Endometrium (tissue), 2 donors: ENCODE measurements around the gene TMEM143.
"Not testable (repeated sequence)": the region's sequence is repeated elsewhere in the genome, so short reads cannot be mapped to it uniquely, and the experiment has no call there.

Experiments
- FAIRE-seq: peaks from 2 replicates; lab custom pipeline; 2012; peaks lifted over from hg19 to GRCh38; lab: Jason Lieb, UNC
- donor health status: control.
- donor health status: control.

The TMEM143 gene

DNA sequence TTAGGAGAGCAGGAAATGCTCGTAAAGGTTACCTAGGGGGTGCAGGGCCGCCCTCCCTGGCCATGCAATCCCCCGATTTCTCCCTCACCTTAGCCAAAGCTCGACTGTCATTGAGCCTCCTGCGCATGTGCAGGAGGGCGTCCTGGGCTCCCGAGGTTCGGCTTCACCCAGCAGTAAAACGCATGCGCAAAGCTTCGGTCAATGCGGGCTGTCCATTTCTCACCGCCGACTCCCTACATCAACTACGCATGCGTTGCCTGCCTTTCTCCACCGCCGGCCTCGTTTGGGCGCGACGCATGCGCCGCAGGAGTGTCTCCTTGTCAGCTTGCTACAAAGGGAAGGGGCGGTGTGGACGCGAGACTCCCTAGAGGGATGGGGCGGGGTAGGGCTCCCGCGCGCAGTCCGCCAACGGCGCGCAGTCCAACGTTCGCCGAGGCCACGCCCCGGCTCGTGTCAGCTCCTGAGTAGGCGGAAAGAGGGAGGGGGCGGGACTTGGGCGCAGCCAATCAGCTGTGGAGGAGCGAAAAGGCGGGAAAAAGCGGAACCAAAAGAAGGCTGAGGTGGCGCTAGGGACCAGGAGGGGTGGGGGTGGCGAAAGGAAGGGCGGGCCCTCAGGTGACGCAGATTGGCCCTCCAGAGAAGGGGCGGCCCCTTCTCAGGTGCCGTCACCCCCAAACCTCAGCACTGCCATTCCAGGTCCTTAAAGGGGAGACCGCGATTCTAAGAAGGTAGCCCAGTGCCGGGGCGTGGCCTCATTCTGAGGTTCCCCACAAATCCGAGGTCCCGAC, at the start of gene TMEM143, which contains the start of gene SYNGR4:
Gene TMEM143 (minus strand): TSS at position 131 of the 788 bp plus-strand sequence. CDS start 20 bp downstream, at position 111.
Gene SYNGR4 (plus strand): TSS at position 558 of the 788 bp plus-strand sequence. CDS start 1,476 bp downstream, outside the sequence.
- peak; percentile 93 for FAIRE-seq

DNA sequence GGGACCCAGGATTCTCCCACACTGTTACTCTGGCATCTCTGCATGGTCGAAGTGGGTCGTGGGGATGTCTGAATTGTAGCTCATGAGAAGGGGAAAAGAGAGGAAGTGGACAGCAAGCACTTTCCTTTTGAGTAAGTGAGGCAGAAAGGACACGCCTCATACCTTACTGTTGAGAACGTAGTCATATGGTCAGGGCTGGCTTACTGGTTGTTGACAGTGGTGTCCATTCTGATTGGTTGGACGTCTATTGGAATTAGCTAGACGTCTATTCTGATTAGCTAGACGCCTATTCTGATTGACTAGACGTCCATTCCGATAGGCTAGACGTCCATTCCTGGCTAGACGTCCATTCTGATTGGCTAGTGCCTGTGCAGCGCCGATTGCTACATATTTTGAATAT, 42.1 kb upstream of the TMEM143 start:
- no peak for FAIRE-seq

DNA sequence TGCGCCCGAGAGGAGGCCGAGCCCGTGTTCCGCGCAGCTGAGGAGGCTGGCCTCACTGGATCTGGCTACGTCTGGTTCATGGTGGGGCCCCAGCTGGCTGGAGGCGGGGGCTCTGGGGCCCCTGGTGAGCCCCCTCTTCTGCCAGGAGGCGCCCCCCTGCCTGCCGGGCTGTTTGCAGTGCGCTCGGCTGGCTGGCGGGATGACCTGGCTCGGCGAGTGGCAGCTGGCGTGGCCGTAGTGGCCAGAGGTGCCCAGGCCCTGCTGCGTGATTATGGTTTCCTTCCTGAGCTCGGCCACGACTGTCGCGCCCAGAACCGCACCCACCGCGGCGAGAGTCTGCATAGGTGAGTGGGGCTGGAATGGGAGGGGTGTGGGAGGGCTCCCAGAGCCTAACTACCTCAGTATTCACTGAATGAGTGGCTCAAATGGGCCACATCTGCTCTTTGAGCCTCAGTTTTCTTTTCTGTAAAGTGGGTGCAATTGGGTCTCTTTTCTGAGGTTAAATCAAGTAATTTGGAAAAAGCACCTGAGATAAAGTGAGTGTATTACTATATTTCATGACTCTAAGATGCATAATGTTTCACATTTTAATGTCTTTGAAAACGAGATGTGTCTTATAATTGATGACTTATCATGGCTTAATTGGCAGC, 41.4 kb upstream of the TMEM143 start:
- no peak for FAIRE-seq

DNA sequence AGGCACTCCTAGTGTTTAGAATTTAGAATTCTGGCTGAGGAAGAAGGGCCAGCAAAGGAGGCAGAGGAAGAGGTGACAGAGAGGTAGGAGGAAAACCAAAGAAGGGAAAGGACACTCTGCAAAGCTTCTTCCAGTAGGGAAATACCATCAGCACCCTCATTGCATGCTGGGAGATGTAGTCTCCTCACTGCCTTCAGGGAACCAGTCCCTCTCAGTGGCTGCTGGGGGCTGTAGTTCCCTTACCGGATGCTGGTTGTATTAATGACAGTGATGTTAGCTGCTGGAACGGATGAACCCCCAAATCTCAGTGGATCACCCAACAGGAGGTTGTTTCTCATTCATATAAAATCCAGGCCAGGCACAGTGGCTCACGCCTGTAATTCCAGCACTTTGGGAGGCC, 39.9 kb upstream of the TMEM143 start:
- no peak for FAIRE-seq

DNA sequence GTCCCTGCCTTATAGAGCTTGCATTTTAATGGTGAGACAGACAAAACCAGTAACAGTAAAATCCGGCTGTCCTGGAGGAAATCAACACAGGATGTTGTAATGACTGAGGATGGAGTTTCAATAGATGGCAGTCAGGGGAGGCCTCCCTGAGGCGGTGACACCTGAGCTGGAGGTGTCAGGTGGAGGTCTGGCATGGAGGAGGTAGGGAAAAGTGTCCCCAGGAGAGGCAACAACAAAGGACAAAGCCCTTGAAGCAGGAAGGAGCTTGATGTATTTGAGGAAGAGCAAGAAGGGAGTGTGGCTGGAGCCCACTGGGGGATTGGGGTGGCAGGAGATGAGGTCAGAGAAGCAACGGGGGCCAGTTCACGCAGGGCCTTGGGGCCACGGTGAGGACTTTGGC, 37.5 kb upstream of the TMEM143 start:
- FAIRE-seq, result no peak

DNA sequence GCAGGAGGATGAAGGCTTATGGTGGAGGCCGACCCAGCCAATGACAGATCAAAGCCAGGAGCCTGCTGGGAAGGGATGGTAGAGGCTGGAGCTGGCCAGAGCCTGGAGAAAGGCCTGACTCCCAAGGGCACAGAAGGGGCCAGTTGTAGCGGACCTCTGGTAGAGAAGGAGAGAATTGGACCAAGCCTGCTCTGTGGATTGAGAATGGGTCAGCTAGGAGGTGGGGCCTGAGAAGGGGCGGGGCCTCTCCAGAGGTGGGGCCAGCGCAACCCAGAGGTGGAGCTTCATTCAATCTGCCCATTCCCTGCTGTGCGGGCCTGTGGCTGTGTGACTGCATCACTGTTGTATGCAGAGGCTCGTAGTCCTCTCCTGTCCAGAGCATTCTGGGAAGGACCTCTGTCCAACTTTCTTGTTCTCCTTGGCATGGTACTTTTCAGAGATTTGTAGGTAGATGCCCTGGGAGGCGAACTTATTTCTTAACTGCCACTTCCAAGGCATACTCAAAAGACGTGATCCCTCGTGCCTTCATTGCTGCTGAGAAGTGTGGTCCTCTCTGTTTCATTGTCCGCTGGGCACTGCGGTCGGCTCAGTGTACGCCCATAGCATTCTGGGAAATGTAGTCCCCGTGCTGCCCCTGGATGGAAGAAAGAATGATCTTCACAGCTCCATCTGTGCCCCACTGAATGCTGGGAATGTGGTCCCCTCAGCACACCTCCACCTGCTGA, 36.4 kb upstream of the TMEM143 start:
- no peak for FAIRE-seq

DNA sequence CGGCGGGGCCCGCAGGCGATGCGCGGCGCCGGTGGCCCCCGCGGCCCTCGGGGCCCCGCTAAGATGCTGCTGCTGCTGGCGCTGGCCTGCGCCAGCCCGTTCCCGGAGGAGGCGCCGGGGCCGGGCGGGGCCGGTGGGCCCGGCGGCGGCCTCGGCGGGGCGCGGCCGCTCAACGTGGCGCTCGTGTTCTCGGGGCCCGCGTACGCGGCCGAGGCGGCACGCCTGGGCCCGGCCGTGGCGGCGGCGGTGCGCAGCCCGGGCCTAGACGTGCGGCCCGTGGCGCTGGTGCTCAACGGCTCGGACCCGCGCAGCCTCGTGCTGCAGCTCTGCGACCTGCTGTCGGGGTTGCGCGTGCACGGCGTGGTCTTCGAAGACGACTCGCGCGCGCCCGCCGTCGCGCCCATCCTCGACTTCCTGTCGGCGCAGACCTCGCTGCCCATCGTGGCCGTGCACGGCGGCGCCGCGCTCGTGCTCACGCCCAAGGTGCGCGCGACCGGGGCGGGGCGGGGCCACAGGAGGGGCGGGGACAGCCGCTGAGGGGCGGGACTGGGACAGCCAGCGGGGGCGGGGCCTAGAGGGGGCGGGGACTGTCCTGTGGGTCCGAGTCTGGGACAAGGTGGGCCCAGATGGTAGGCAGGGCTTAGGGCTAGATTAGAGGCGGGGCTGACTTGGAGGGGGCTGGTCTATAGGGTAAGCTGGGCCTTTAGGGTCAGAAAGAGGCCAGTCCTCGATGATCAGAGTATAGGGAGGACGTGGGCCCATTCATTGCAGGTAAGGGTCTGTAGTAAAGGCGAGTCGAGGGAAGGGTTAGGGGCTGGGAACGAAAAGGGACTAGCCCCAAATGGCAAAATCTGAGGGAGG, 34.9 kb upstream of the TMEM143 start:
- no peak for FAIRE-seq

DNA sequence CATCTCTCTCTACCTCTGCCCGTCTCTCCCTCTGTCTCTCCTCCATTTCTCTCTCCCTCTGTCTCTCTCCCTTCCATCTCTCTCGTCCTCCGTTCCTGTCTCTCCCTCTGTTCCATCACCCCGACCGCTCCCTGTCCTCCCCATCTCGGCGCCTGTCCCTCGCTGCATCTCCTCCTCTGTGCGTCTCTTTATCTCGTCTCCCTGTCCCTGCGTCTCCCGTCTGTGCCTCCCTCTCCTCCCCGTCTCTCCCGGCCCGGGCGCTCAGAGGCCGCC, 34.3 kb upstream of the TMEM143 start:
- no peak for FAIRE-seq

DNA sequence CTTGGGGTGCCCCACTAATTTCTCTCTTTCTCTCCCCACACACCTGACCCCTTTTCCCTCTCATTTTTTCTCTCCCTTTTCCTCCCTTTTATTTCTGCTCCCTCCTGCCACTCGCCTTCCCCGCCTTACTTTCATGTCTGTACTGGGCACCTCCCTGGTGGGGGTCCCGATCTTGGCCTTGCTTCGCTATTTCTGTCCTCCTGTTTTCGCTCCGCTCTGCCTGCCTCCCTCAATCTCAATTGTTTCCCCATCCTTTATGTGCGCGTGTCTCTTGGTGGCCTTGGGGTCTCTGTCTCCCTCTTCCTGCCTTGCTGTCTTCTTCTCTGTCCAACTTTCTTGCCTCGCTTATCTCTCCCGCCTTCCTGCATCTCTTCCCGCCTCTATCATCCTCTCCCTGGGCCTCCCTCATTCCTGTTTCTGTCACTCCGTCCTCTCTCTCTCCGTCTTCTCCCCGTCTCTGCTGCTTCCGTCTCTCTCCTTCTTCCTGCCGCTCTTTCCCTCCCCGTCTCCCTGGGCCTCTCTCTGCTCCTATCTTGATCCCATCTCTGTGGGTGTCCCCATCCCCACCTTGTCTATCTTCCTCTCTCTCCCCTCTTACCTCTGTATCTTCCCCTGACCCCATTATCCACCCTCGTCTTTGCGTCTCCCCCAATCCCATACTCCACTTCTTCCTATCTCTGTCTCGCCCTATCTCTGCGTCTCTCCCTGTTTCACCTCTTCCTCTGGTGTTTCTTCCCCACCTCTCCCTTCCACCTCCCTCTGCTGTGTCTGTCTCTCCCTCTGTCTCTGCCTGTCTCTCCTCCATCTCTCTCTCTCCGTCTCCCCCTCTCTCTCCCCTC, 33.7 kb upstream of the TMEM143 start:
- no peak for FAIRE-seq

DNA sequence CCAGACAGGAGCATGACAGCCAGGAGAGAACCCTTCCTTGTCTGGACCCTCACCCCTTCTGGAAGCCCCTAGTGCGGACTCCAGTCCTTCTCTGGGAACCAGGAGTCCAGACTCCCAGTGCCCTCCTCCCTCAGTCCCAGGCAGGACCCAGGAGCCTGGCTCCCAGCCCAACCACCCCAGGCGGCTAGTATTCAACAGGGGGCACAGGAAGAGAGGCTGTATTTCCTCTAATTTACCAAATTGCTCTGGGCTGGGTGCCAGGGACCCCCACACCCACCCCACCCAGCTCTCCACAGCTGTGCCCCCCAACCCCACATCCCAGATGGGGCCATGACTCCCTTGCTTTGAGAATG, 33.1 kb upstream of the TMEM143 start:
- FAIRE-seq, result no peak

DNA sequence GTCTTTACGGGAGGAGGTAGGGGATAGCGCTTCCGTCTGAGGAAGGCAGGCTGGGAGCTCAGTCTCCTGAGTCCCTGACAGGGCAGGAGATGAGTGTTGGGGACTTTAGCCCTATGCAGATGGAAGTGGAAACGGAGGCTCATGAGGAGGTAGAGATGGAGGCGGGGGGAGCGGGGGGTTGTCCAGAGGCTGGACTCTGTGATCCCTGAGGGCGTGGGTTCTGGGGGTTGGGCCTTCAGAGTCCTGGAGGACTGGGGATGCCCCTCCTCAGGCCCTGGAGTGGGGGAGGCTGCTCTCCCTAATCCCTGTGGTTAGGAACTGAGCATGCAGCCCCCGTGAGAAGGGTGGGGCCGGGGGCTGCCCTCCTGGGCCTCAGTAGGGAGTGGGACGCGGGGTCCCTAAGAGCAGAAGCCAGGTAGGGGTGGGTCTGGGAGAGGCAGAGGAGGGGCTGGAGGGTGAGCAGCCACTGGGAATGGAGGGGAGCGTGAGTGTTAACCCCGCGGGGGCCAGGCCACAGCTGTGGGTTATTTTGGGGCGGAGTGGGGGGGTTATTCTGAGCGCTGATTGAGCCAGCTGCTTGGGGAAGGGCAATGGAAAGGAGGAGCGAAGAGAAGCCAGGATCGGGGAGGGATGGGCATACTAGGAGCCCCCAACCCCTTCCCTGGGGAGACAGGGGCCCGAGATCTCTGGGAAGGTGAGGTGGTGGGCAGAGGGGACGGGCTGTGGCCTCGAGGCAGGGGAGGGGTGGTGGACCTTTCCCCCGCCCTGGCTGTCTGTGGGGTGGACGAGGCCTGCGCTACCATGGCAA, 32.5 kb upstream of the TMEM143 start:
- no peak for FAIRE-seq

DNA sequence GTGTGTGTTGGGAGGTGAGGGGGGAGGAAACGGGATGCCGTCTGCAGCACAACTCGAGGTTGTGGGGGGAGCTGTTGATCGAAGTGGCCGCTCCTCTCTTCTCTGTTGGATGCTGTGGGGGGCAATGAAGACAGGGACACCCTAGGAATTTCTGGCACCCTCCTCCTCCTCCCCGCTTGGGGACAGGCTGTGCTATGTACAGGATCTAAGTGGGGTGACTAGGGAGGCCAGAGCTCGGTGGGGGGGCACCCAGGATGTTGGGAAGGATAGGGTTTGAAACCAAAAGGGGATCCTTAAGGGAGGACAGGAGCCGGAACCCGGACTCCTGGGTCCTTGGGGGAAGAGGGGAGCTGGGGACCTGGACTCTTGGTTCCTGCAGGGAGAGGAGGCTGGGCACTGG, 31.8 kb upstream of the TMEM143 start:
- FAIRE-seq, result no peak

DNA sequence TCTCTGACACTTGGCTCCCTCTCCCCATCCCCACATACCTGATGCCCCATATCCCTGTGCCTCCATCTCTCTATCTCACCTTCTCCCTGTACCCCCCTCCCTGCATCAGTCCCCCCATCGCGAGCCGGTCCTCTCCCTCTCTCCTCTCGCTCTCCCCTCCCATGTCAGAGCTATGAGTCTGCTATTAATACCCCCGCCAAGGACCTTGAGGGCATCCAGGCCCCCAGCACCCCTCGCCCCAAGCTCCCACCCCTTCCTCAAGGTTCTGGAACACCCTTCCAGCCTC, 31.4 kb upstream of the TMEM143 start:
- FAIRE-seq, result no peak

DNA sequence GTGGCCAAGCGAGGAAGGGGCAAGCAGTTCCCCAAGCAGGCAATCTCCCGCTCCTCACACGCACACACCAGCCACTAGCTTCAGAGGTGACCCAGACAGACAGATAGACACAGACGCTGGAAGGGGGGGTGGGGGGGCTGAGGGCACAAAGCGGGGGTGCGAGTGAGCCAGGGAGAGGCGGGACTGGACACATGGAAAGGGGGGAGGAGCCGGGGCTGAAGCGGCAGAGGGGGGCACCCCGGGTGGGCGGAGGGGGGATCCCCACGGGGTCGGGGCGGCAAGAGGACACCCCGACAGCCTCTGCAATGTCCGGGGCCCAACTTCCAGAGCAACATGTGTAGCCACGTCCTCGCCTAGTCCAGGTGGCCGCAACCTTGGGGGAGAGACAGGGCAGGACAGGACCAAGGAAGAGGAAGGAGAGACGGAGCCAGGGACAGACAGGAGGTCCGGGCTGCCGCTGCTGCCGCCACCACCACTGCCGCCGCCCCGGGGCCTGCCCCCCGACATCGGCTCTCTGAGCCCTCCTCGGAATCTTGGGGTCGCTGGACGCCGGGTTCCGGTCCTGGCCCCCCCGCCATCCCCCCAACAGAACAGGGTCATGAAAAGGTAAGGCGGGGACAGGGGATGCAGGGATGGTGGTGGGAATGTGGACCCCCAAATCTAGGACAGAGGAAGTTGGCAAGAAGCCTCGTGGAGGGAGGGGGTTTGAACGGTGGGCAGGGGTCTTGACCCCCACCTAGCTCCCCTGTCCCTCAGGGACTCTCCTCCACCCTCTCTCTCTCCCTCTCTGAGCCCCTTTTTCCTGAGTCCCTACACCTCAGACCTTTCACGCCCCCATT, 30.8 kb upstream of the TMEM143 start:
- FAIRE-seq, result no peak

DNA sequence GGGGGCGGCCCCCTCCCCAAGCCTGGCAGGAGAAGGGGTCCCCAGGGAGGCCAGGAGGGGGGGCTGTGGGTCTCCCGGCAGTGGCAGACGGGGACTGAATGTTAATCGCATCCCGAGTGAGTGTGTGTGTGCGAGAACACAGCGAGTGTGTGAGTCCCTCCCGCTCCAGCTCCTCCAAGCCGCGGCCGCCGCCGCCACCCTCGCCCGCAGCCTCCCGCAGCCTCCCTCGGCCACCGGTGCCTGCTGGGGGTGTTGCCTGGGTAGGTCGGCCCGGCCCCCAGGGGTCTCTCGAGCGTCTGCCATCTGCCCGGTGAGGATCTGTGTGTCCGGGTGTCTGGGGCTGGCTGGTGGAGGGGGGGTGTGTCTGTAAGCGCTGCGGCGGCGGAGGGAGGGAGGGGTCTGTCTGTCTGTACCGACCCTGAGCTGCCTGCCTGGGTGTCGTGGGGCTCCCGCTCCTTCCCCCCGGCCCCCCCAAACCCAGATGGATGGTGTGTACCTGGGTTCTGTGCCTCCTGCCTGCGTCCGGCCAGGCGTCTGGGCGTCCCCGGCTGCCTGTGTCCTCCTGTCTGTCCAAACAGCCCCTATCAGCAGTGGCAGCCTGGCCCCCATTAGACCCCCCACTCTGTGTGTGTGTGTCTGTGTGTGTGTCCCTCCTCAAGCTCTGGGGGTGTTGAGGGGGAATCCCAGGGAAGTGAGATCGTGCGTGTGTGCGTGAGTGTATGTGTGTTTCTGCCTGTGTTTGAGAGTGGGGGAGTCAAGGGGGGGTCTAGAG, 30.0 kb upstream of the TMEM143 start, which contains the start of gene GRIN2D:
Gene GRIN2D (plus strand): TSS at position 110 of the 772 bp plus-strand sequence. CDS start 4,725 bp downstream, outside the sequence.
- no peak for FAIRE-seq

DNA sequence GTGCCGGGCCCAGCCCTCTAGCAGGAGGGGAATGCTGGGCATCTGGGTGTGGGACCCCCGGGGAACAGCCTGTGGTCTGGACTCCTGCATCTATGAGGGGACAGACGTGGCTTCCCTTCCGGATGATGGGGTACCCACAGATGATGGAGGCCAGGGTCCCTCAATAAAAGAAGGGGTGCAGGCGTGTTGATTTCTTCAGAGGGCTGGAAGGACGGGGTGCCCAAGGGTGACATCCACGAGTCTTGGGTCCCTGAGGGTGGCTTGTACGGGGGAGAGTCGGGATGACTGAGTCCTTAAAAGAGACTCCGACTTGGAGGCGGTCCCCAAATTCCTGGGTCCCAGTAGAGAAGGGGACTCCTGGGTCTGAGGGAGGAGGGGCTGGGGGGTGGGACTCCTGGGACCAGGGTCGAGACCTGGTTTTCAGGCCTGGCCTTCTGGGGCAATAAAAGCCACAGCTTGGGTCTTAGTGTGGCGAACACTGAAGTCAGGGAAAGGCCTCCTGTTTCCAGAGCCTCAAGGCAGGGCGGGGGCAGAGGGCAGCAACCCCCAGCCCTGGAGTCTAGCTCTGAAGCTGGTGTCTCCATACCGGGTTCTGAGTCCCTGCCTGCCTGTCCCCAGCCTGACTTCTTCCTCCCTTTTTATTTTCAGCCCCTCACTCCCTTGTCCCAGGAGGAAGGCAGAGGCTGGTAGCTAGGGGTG, 29.3 kb upstream of the TMEM143 start:
- no peak for FAIRE-seq

DNA sequence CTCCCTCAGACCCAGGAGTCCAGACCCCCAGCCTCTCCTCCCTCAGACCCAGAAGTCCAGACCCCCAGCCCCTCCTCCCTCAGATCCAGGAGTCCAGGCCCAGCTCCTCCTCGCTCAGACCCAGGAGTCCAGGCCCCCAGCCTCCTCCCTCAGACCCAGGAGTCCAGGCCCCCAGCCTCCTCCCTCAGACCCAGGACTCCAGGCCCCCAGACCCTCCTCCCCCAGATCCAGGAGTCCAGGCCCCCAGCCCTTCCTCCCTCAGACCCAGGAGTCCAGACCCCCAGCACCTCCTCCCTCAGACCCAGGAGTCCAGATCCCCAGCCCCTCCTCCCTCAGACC, 28.2 kb upstream of the TMEM143 start:
- not testable (repeated sequence) for FAIRE-seq
